ENCODE results near the gene DMRT3.

Gene DMRT3

DNA sequence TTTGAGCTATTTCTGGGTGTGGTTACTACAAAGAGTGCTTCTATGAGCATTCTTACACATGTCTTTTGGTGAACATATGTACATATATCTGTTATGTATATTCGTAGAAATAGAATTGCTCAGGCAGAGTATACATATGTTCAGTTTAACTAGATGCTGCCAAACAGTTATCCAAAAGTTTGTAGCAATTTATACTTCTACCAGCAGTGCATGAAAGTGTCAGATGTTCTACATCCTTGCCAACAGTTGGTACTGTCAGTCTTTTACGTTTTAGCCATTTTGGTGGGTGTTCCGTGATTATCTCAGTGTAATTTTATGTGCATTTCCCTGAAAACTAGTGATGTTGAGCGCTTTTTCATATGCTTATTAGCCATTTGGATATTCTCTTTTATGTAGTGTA is 37.8 kb downstream of the DMRT3 start:
- WGBS (ENCODE audit: extremely low coverage, insufficient coverage, insufficient read length), result no CpG with 5 or more reads among the region's 4 CpGs
- Histone ChIP-seq H2BK5ac (ENCODE audit: low read depth, low read length, poor library complexity) (no peak overlapping the region), H4K91ac (ENCODE audit: low read depth, low read length) (no peak overlapping the region)

DNA sequence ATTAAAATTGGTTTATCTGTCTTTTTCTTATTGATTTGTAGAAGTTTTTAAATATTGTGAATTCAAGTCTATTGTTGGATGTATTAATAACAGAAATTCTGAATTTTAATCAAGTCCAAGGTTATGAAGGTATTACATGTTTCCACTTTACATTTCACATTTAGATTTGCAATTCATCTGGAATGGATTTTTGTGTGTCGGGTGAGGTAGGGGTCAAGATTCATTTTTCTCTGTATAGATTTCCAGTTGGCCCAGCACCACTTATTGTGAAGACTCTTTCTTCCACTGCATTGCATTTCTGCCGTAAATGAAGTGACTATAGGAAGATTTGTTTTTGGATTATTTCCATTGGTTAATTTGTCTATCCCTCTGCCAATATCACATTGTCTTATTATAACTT is 38.2 kb downstream of the DMRT3 start:
- no peak overlapping the region for H3K27ac ChIP-seq (ENCODE audit: low read depth, low read length)
- no peak overlapping the region for H2AK5ac ChIP-seq (ENCODE audit: low read length)
- no peak overlapping the region for H2BK12ac ChIP-seq (ENCODE audit: low read length)
- H3K9me3 ChIP-seq (ENCODE audit: insufficient read depth, low read depth, low read length), result no peaks in the 10 kb centered on the region
- H3K14ac ChIP-seq (ENCODE audit: low read length), result no peak overlapping the region
- H3K4me2 ChIP-seq (ENCODE audit: low read length), result no peak overlapping the region
- H2BK5ac ChIP-seq (ENCODE audit: low read depth, low read length, poor library complexity), result no peak overlapping the region
- H2BK120ac ChIP-seq (ENCODE audit: insufficient read depth, low read length, poor library complexity), result no peak overlapping the region
- no peaks in the 10 kb centered on the region for H3K79me1 ChIP-seq (ENCODE audit: low read length)
- no peak overlapping the region for H4K12ac ChIP-seq (ENCODE audit: low read depth, low read length)
- H3K4me1 ChIP-seq (ENCODE audit: control insufficient read depth in 1 of 2, insufficient read depth in 2 of 2, low read length in 2 of 2), result no peaks in the 10 kb centered on the region
- H3K79me2 ChIP-seq (ENCODE audit: control insufficient read depth, insufficient read depth, low read length, poor library complexity), result no peaks in the 10 kb centered on the region
- no peak overlapping the region for H3K18ac ChIP-seq (ENCODE audit: low read length)
- H4K8ac ChIP-seq (ENCODE audit: low read depth, low read length), result no peak overlapping the region
- no peak overlapping the region for H3K9ac ChIP-seq (ENCODE audit: low read length)
- WGBS (ENCODE audit: extremely low coverage, insufficient coverage, insufficient read length), result no CpG with 5 or more reads among the region's 2 CpGs
- DNase-seq, result no peak
- no peaks in the 10 kb centered on the region for H3K36me3 ChIP-seq (ENCODE audit: control insufficient read depth in 1 of 2, insufficient read depth in 2 of 2, low read length in 2 of 2)
- no peak overlapping the region for H2AFZ ChIP-seq (ENCODE audit: insufficient read depth, low read length, poor library complexity)
- H3K4me3 ChIP-seq (ENCODE audit: low read depth, low read length), result no peak overlapping the region
- H4K91ac ChIP-seq (ENCODE audit: low read depth, low read length), result no peak overlapping the region
- no peaks in the 10 kb centered on the region for H3K27me3 ChIP-seq (ENCODE audit: insufficient read depth, low read length)
- no peak overlapping the region for H3K4ac ChIP-seq (ENCODE audit: low read depth, low read length)
- no peak overlapping the region for H3K23ac ChIP-seq (ENCODE audit: low read length)

More for the DNA sequence above, 37.8 kb downstream of the DMRT3 start:
- Histone ChIP-seq H3K9ac (ENCODE audit: low read length) (no peak overlapping the region), H3K27me3 (ENCODE audit: insufficient read depth, low read length) (no peaks in the 10 kb centered on the region), H3K4ac (ENCODE audit: low read depth, low read length) (no peak overlapping the region), H3K14ac (ENCODE audit: low read length) (no peak overlapping the region), H2BK12ac (ENCODE audit: low read length) (no peak overlapping the region), H4K12ac (ENCODE audit: low read depth, low read length) (no peak overlapping the region), H4K8ac (ENCODE audit: low read depth, low read length) (no peak overlapping the region), H2AFZ (ENCODE audit: insufficient read depth, low read length, poor library complexity) (no peak overlapping the region), H3K4me3 (ENCODE audit: low read depth, low read length) (no peak overlapping the region), H3K79me2 (ENCODE audit: control insufficient read depth, insufficient read depth, low read length, poor library complexity) (no peaks in the 10 kb centered on the region), H3K9me3 (ENCODE audit: insufficient read depth, low read depth, low read length) (no peaks in the 10 kb centered on the region), H3K79me1 (ENCODE audit: low read length) (no peaks in the 10 kb centered on the region), H2AK5ac (ENCODE audit: low read length) (no peak overlapping the region), H3K36me3 (ENCODE audit: control insufficient read depth in 1 of 2, insufficient read depth in 2 of 2, low read length in 2 of 2) (no peaks in the 10 kb centered on the region), H3K4me2 (ENCODE audit: low read length) (no peak overlapping the region), H3K23ac (ENCODE audit: low read length) (no peak overlapping the region), H2BK120ac (ENCODE audit: insufficient read depth, low read length, poor library complexity) (no peak overlapping the region), H3K27ac (ENCODE audit: low read depth, low read length) (no peak overlapping the region), H3K18ac (ENCODE audit: low read length) (no peak overlapping the region), H3K4me1 (ENCODE audit: control insufficient read depth in 1 of 2, insufficient read depth in 2 of 2, low read length in 2 of 2) (no peaks in the 10 kb centered on the region)
- no peak for DNase-seq

DNA sequence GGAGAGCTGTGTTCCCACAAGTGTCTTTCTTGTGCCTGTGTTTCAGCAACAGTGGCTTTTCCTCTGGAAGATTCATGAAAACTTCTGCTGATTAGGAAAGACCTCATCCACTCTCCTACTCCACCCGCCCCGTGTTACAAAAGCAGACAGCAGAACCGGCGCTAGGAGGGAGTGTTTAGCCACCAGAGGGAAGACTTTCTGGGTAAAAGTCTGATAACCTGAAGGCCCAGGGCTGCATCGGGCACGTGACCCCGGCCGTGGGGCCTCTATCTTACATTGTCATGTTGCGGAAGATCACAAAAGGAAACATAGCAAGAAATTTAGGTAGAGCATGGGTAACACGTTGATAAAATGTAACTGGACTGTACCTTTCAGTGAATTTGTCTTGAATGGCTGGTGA is 41.7 kb downstream of the DMRT3 start:
- no peaks in the 10 kb centered on the region for H3K27me3 ChIP-seq (ENCODE audit: insufficient read depth, low read length)
- no CpG with 5 or more reads among the region's 10 CpGs for WGBS (ENCODE audit: extremely low coverage, insufficient coverage, insufficient read length)

DNA sequence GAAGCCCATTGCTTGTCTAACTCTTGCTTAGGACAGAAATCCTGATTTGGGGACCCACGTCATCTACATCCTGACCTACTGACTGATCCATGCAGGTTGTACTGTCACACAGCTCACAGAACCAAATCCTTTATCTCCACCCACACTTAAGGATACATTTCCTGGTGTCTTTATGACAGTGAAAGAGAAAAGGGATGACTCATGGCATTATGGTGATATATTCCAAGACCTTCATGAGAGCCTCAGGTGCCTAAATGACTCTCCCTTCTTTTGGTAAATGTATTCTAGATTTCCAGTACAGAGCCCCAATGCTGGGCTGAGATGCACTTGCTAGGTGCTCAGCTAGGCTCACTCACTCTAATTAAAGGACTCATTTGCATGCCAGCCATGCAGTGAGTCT is 47.7 kb downstream of the DMRT3 start:
- Histone ChIP-seq H3K4ac (ENCODE audit: low read depth, low read length) (no peak overlapping the region), H3K9ac (ENCODE audit: low read length) (no peak overlapping the region), H3K79me2 (ENCODE audit: control insufficient read depth, insufficient read depth, low read length, poor library complexity) (no peaks in the 10 kb centered on the region), H3K27me3 (ENCODE audit: insufficient read depth, low read length) (no peaks in the 10 kb centered on the region), H2BK120ac (ENCODE audit: insufficient read depth, low read length, poor library complexity) (no peak overlapping the region), H4K8ac (ENCODE audit: low read depth, low read length) (no peak overlapping the region), H2BK5ac (ENCODE audit: low read depth, low read length, poor library complexity) (no peak overlapping the region), H3K9me3 (ENCODE audit: insufficient read depth, low read depth, low read length) (no peaks in the 10 kb centered on the region), H4K91ac (ENCODE audit: low read depth, low read length) (no peak overlapping the region), H3K23ac (ENCODE audit: low read length) (no peak overlapping the region), H2AFZ (ENCODE audit: insufficient read depth, low read length, poor library complexity) (no peak overlapping the region), H3K4me3 (ENCODE audit: low read depth, low read length) (no peak overlapping the region), H3K18ac (ENCODE audit: low read length) (no peak overlapping the region), H2BK12ac (ENCODE audit: low read length) (no peak overlapping the region), H2AK5ac (ENCODE audit: low read length) (no peak overlapping the region), H3K4me1 (ENCODE audit: control insufficient read depth in 1 of 2, insufficient read depth in 2 of 2, low read length in 2 of 2) (no peaks in the 10 kb centered on the region), H4K12ac (ENCODE audit: low read depth, low read length) (no peak overlapping the region), H3K36me3 (ENCODE audit: control insufficient read depth in 1 of 2, insufficient read depth in 2 of 2, low read length in 2 of 2) (no peaks in the 10 kb centered on the region), H3K4me2 (ENCODE audit: low read length) (no peak overlapping the region), H3K14ac (ENCODE audit: low read length) (no peak overlapping the region), H3K79me1 (ENCODE audit: low read length) (no peaks in the 10 kb centered on the region), H3K27ac (ENCODE audit: low read depth, low read length) (no peak overlapping the region)
- no CpG with 5 or more reads among the region's 1 CpG for WGBS (ENCODE audit: extremely low coverage, insufficient coverage, insufficient read length)
- DNase-seq, result no peak

More for the DNA sequence above, 41.7 kb downstream of the DMRT3 start:
- H3K9ac ChIP-seq (ENCODE audit: low read length), result no peak overlapping the region
- H3K79me2 ChIP-seq (ENCODE audit: control insufficient read depth, insufficient read depth, low read length, poor library complexity), result no peaks in the 10 kb centered on the region
- no peak overlapping the region for H3K4ac ChIP-seq (ENCODE audit: low read depth, low read length)
- no peak overlapping the region for H3K23ac ChIP-seq (ENCODE audit: low read length)
- peak; percentile 57 to 72 for DNase-seq
- no peak overlapping the region for H2AFZ ChIP-seq (ENCODE audit: insufficient read depth, low read length, poor library complexity)
- H4K91ac ChIP-seq (ENCODE audit: low read depth, low read length), result no peak overlapping the region
- H2BK12ac ChIP-seq (ENCODE audit: low read length), result no peak overlapping the region
- no peaks in the 10 kb centered on the region for H3K36me3 ChIP-seq (ENCODE audit: control insufficient read depth in 1 of 2, insufficient read depth in 2 of 2, low read length in 2 of 2)
- H3K9me3 ChIP-seq (ENCODE audit: insufficient read depth, low read depth, low read length), result no peaks in the 10 kb centered on the region
- no peak overlapping the region for H3K14ac ChIP-seq (ENCODE audit: low read length)
- H3K4me3 ChIP-seq (ENCODE audit: low read depth, low read length), result no peak overlapping the region
- no peaks in the 10 kb centered on the region for H3K4me1 ChIP-seq (ENCODE audit: control insufficient read depth in 1 of 2, insufficient read depth in 2 of 2, low read length in 2 of 2)
- H4K8ac ChIP-seq (ENCODE audit: low read depth, low read length), result no peak overlapping the region
- no peak overlapping the region for H3K18ac ChIP-seq (ENCODE audit: low read length)
- no peak overlapping the region for H2BK5ac ChIP-seq (ENCODE audit: low read depth, low read length, poor library complexity)
- H4K12ac ChIP-seq (ENCODE audit: low read depth, low read length), result no peak overlapping the region
- H3K27ac ChIP-seq (ENCODE audit: low read depth, low read length), result no peak overlapping the region
- no peak overlapping the region for H2BK120ac ChIP-seq (ENCODE audit: insufficient read depth, low read length, poor library complexity)
- H3K4me2 ChIP-seq (ENCODE audit: low read length), result no peak overlapping the region
- H2AK5ac ChIP-seq (ENCODE audit: low read length), result no peak overlapping the region
- no peaks in the 10 kb centered on the region for H3K79me1 ChIP-seq (ENCODE audit: low read length)
